ENCODE measurements around the gene ARL5B.

ARL5B gene

DNA sequence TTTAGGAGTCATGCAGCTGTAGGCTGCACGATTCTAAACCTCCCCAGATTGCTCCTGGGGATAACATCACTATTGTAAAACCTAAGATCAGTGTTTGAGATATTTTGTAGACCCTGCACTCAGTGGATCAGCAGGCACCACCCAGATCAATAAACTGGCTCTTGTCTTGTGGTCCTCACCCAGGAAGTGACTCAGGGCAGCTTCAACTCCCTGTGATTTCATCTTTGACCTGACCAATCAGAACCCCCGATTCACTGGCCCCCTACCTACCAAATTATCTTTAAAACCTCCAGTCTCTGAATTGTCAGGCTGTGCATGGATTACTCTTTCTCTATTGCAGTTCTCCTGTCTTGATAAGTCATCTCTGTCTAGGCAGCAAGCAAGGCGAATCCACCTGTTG, 25.7 kb downstream of the ARL5B start:
- H3K27ac ChIP-seq (ENCODE audit: low read depth, low read length), result no peak overlapping the region
- no peaks in the 10 kb centered on the region for H3K9me2 ChIP-seq (replicated peaks; ENCODE audit: control insufficient read depth, low read length)
- no peaks in the 10 kb centered on the region for H3F3A ChIP-seq (ENCODE audit: control insufficient read depth, insufficient read depth)
- H4K20me1 ChIP-seq (ENCODE audit: control insufficient read depth, insufficient read depth, low read depth, low read length), result no peaks in the 10 kb centered on the region
- no peak overlapping the region for H3K4me2 ChIP-seq (ENCODE audit: low read length)
- no peaks in the 10 kb centered on the region for H3K9me3 ChIP-seq (ENCODE audit: control insufficient read depth, insufficient read depth, low read length)
- H3K79me2 ChIP-seq (ENCODE audit: control insufficient read depth, low read length), result no peaks in the 10 kb centered on the region
- H3K27me3 ChIP-seq (ENCODE audit: control insufficient read depth, low read length), result no peaks in the 10 kb centered on the region
- H3K36me3 ChIP-seq (ENCODE audit: control insufficient read depth, low read length), result no peaks in the 10 kb centered on the region
- no peaks in the 10 kb centered on the region for H3K4me1 ChIP-seq (ENCODE audit: control insufficient read depth, low read length)
- H3K4me3 ChIP-seq (ENCODE audit: low read length), result no peak overlapping the region
- TF ChIP-seq, protein P1, sequence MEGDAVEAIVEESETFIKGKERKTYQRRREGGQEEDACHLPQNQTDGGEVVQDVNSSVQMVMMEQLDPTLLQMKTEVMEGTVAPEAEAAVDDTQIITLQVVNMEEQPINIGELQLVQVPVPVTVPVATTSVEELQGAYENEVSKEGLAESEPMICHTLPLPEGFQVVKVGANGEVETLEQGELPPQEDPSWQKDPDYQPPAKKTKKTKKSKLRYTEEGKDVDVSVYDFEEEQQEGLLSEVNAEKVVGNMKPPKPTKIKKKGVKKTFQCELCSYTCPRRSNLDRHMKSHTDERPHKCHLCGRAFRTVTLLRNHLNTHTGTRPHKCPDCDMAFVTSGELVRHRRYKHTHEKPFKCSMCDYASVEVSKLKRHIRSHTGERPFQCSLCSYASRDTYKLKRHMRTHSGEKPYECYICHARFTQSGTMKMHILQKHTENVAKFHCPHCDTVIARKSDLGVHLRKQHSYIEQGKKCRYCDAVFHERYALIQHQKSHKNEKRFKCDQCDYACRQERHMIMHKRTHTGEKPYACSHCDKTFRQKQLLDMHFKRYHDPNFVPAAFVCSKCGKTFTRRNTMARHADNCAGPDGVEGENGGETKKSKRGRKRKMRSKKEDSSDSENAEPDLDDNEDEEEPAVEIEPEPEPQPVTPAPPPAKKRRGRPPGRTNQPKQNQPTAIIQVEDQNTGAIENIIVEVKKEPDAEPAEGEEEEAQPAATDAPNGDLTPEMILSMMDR (IDR thresholded peaks at IDR 0.05; ENCODE audit: low read depth, low read length, poor library complexity, severe bottlenecking), result no peak
- TF ChIP-seq EZH2phosphoT487 (IDR thresholded peaks at IDR 0.05; ENCODE audit: borderline replicate concordance, low read length), result no peak

DNA sequence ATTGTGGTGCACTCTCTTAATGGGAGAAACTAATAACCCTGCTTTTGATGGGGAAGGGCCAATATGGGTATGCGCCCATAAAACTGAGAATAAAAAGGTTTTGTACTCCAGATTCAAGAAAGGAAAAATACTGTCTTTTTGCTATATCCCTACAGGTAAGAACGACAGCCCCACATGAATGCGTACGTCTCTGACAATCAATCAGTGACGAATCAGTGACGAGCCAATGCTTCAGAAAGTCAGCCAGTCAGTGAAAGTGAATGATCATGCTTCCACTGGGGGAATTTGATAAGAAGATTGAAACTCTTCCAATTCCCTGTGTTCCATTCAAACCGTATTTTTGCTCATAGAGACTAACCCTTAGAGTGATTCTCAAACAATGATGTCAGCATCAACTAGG, 26.3 kb downstream of the ARL5B start:
- Histone ChIP-seq H3K27me3 (ENCODE audit: control insufficient read depth, low read length) (no peaks in the 10 kb centered on the region), H3K4me1 (ENCODE audit: control insufficient read depth, low read length) (no peaks in the 10 kb centered on the region), H3K79me2 (ENCODE audit: control insufficient read depth, low read length) (no peaks in the 10 kb centered on the region), H4K20me1 (ENCODE audit: control insufficient read depth, insufficient read depth, low read depth, low read length) (no peaks in the 10 kb centered on the region), H3K4me2 (ENCODE audit: low read length) (no peak overlapping the region), H3K36me3 (ENCODE audit: control insufficient read depth, low read length) (no peaks in the 10 kb centered on the region), H3K9me2 (replicated peaks; ENCODE audit: control insufficient read depth, low read length) (no peaks in the 10 kb centered on the region), H3K27ac (ENCODE audit: low read depth, low read length) (no peak overlapping the region), H3K9me3 (ENCODE audit: control insufficient read depth, insufficient read depth, low read length) (no peaks in the 10 kb centered on the region), H3K4me3 (ENCODE audit: low read length) (no peak overlapping the region), H3F3A (ENCODE audit: control insufficient read depth, insufficient read depth) (no peaks in the 10 kb centered on the region)
- no peak for TF ChIP-seq EZH2phosphoT487 (IDR thresholded peaks at IDR 0.05; ENCODE audit: borderline replicate concordance, low read length)
- TF ChIP-seq, protein P1 (IDR thresholded peaks at IDR 0.05; ENCODE audit: low read depth, low read length, poor library complexity, severe bottlenecking), result no peak

GRCh38 chr10:18687195-18687594, 28.0 kb downstream of the ARL5B start:
- no peak overlapping the region for H3K27ac ChIP-seq (ENCODE audit: low read depth, low read length)

More at GRCh38 chr10:18687195-18687594, 28.0 kb downstream of the ARL5B start:
- H3K79me2 ChIP-seq (ENCODE audit: control insufficient read depth, low read length), result no peaks in the 10 kb centered on the region
- no peaks in the 10 kb centered on the region for H3K36me3 ChIP-seq (ENCODE audit: control insufficient read depth, low read length)
- H3K27me3 ChIP-seq (ENCODE audit: control insufficient read depth, low read length), result no peaks in the 10 kb centered on the region
- H3K4me1 ChIP-seq (ENCODE audit: control insufficient read depth, low read length), result no peaks in the 10 kb centered on the region
- H3F3A ChIP-seq (ENCODE audit: control insufficient read depth, insufficient read depth), result no peaks in the 10 kb centered on the region
- H3K4me3 ChIP-seq (ENCODE audit: low read length), result no peak overlapping the region
- H3K9me2 ChIP-seq (replicated peaks; ENCODE audit: control insufficient read depth, low read length), result no peaks in the 10 kb centered on the region
- H4K20me1 ChIP-seq (ENCODE audit: control insufficient read depth, insufficient read depth, low read depth, low read length), result no peaks in the 10 kb centered on the region
- no peak overlapping the region for H3K4me2 ChIP-seq (ENCODE audit: low read length)
- H3K9me3 ChIP-seq (ENCODE audit: control insufficient read depth, insufficient read depth, low read length), result no peaks in the 10 kb centered on the region
- TF ChIP-seq, protein P1 (IDR thresholded peaks at IDR 0.05; ENCODE audit: low read depth, low read length, poor library complexity, severe bottlenecking), result no peak
- TF ChIP-seq EZH2phosphoT487 (IDR thresholded peaks at IDR 0.05; ENCODE audit: borderline replicate concordance, low read length), result no peak

Data from DOHH2 (cell line).